Caco-2 (cell line): ENCODE results near the gene LRRC10B. TPM values are rescaled to one million over a fixed set of nuclear protein-coding genes. Genes with fewer than 3 reads are reported as not detected.

Experiments used
- BruUV-seq: library from RNA; stranded (reverse); fragments of 400-500 nt; replicated peaks from 2 replicates; lab custom pipeline; 2021; lab: Mats Ljungman, UMichigan
- CTCF ChIA-PET: fragments of 300-600 bp; sonication (Branson Sonifier 250); formaldehyde crosslinking; loops from one replicate; lab custom pipeline; 2022; ENCODE audit warnings: antibody characterized with exemption; lab: Charles Lee
- POLR2A ChIA-PET: fragments of 300-600 bp; sonication (Branson Sonifier 250); formaldehyde crosslinking; loops from one replicate; lab custom pipeline; 2022; ENCODE audit warnings: antibody characterized with exemption; lab: Charles Lee
- DNase-seq, 2 experiments: peaks; one replicate each; pipeline versions ENCODE4 v3.0.0 to v3.0.0-alpha.2; 2020 to 2022
- H3K27me3 ChIP-seq: replicated peaks from 2 replicates; pipeline ENCODE4 v1.6.0; 2011; ENCODE audit warnings: low read length; ENCODE audit not compliant: control insufficient read depth, insufficient read depth
- H3K36me3 ChIP-seq: 2 replicates; pipeline ENCODE4 v1.5.1; 2011; ENCODE audit warnings: low read length; ENCODE audit not compliant: control insufficient read depth, insufficient read depth
- H3K4me1 ChIP-seq: fragments of 250-450 bp; sonication (Bioruptor Pico); 2 replicates; pipeline ENCODE4 v1.5.1; 2020; ENCODE audit warnings: mild to moderate bottlenecking
- H3K4me3 ChIP-seq: 2 replicates; pipeline ENCODE4 v1.5.1; 2011; ENCODE audit warnings: low read depth, mild to moderate bottlenecking, control low read depth, low read length
- H3K9me3 ChIP-seq: fragments of 250-450 bp; sonication (Bioruptor Pico); 2 replicates; pipeline ENCODE4 v1.5.1; 2020; ENCODE audit warnings: mild to moderate bottlenecking, moderate library complexity
- H3K27ac Mint-ChIP-seq: one replicate; pipeline ENCODE4 v1.8.0; 2022; ENCODE audit warnings: mixed read lengths; ENCODE audit not compliant: unreplicated experiment
- H3K27me3 Mint-ChIP-seq: one replicate; pipeline ENCODE4 v1.8.0; 2022; ENCODE audit warnings: mixed read lengths; ENCODE audit not compliant: insufficient read depth, unreplicated experiment
- H3K36me3 Mint-ChIP-seq: one replicate; pipeline ENCODE4 v1.8.0; 2022; ENCODE audit warnings: mild to moderate bottlenecking, mixed read lengths; ENCODE audit not compliant: insufficient read depth, unreplicated experiment
- H3K4me1 Mint-ChIP-seq: one replicate; pipeline ENCODE4 v1.8.0; 2022; ENCODE audit warnings: low read depth, mixed read lengths; ENCODE audit not compliant: unreplicated experiment
- H3K4me3 Mint-ChIP-seq: one replicate; pipeline ENCODE4 v1.8.0; 2022; ENCODE audit warnings: mild to moderate bottlenecking, moderate library complexity, mixed read lengths; ENCODE audit not compliant: unreplicated experiment
- H3K9me3 Mint-ChIP-seq: one replicate; pipeline ENCODE4 v1.8.0; 2022; ENCODE audit warnings: mixed read lengths; ENCODE audit not compliant: unreplicated experiment
- CTCF ChIP-seq, 2 experiments: fragments of 200-600 bp in 1 of 2; IDR thresholded peaks; 1 replicate in 1 of 2; 2 replicates in 1 of 2; pipeline versions ENCODE4 v1.5.1 to v1.8.0; 2011 to 2022; ENCODE audit warnings: antibody characterized with exemption in 1 of 2, control low read depth in 1 of 2, inconsistent platforms in 1 of 2, low read depth in 1 of 2, low read length in 1 of 2, mild to moderate bottlenecking in 1 of 2, moderate library complexity in 1 of 2; ENCODE audit not compliant: insufficient read depth in 1 of 2, severe bottlenecking in 1 of 2, unreplicated experiment in 1 of 2
- intact Hi-C: fragments of 100-400 bp; cut with micrococcal nuclease; formaldehyde crosslinking; loops from one replicate; pipeline ENCODE4 v1.10.0; 2022; ENCODE audit not compliant: unreplicated experiment
- total RNA-seq: library from RNA; stranded (reverse); gene quantifications from 2 replicates; pipeline ENCODE4 v1.2.3, GENCODE V29; 2022

The LRRC10B gene
- total RNA-seq, 1 experiment from 2014 or later = 0.34 TPM

GRCh38 chr11:61488651-61489291 is 19.8 kb upstream of the LRRC10B start:
- H3K36me3 Mint-ChIP-seq = no peaks in the 10 kb centered on the region
- H3K36me3 ChIP-seq = no peaks in the 10 kb centered on the region
- no peaks in the 10 kb centered on the region for H3K9me3 ChIP-seq
- H3K27ac Mint-ChIP-seq = peak overlapping the region; percentile 29
- DNase-seq = peak; percentile 75 to 80
- intact Hi-C loops = no loop called here
- H3K4me3 ChIP-seq = no peak overlapping the region
- no peak for TF ChIP-seq CTCF (IDR thresholded peaks at IDR 0.05; ENCODE audit: insufficient read depth in 1 of 2, low read depth in 1 of 2, low read length in 1 of 2, severe bottlenecking in 1 of 2, unreplicated experiment in 1 of 2)
- ChIA-PET POLR2A (no interaction called here), CTCF (interaction anchor here (0.6 to 2.1 kb wide), 9 partner anchors 10 to 178 kb away, joined by 4 to 13 read pairs (median 5); no protein-coding TSS in a partner anchor)
- peak overlapping the region; percentile 61 for H3K4me3 Mint-ChIP-seq
- peaks cover 16% of the 10 kb centered on the region for H3K4me1 ChIP-seq
- H3K9me3 Mint-ChIP-seq = no peaks in the 10 kb centered on the region
- BruUV-seq = no TSS peak
- peaks cover 24% of the 10 kb centered on the region for H3K4me1 Mint-ChIP-seq
- no peaks in the 10 kb centered on the region for H3K27me3 Mint-ChIP-seq
- no peaks in the 10 kb centered on the region for H3K27me3 ChIP-seq

- Histone ChIP-seq H3K9me3 (no peaks in the 10 kb centered on the region), H3K27me3 (no peaks in the 10 kb centered on the region), H3K4me3 (no peak overlapping the region), H3K36me3 (no peaks in the 10 kb centered on the region), H3K4me1 (peaks cover 16% of the 10 kb centered on the region)
- BruUV-seq = no TSS peak
- no peaks in the 10 kb centered on the region for H3K27me3 Mint-ChIP-seq
- TF ChIP-seq CTCF (IDR thresholded peaks at IDR 0.05; ENCODE audit: insufficient read depth in 1 of 2, low read depth in 1 of 2, low read length in 1 of 2, severe bottlenecking in 1 of 2, unreplicated experiment in 1 of 2) = no peak
- ChIA-PET CTCF (interaction anchor here (0.5 to 2.1 kb wide), 3 partner anchors 42 to 87 kb away, joined by 4 to 8 read pairs (median 8); no protein-coding TSS in a partner anchor), POLR2A (no interaction called here)
- H3K4me3 Mint-ChIP-seq = no peak overlapping the region
- no peaks in the 10 kb centered on the region for H3K36me3 Mint-ChIP-seq
- intact Hi-C loops = no loop called here
- H3K4me1 Mint-ChIP-seq = peaks cover 21% of the 10 kb centered on the region
- DNase-seq = peak in 1 of 2 experiments; percentile 68
- no peaks in the 10 kb centered on the region for H3K9me3 Mint-ChIP-seq
- no peak overlapping the region for H3K27ac Mint-ChIP-seq
These were observed 18.5 kb upstream of the LRRC10B start for GRCh38 chr11:61489833-61490721.

GRCh38 chr11:61491736-61492395 is 16.7 kb upstream of the LRRC10B start:
- H3K4me1 ChIP-seq = peaks cover 16% of the 10 kb centered on the region

More at GRCh38 chr11:61491736-61492395, 16.7 kb upstream of the LRRC10B start:
- H3K27ac Mint-ChIP-seq = no peak overlapping the region
- H3K9me3 Mint-ChIP-seq = no peaks in the 10 kb centered on the region
- Histone ChIP-seq H3K4me3 (no peak overlapping the region), H3K36me3 (no peaks in the 10 kb centered on the region), H3K9me3 (no peaks in the 10 kb centered on the region), H3K27me3 (no peaks in the 10 kb centered on the region)
- H3K36me3 Mint-ChIP-seq = no peaks in the 10 kb centered on the region
- ChIA-PET CTCF (no interaction called here), POLR2A (no interaction called here)
- no peaks in the 10 kb centered on the region for H3K27me3 Mint-ChIP-seq
- H3K4me3 Mint-ChIP-seq = no peak overlapping the region
- peaks cover 21% of the 10 kb centered on the region for H3K4me1 Mint-ChIP-seq
- intact Hi-C loops = no loop called here
- no TSS peak for BruUV-seq
- TF ChIP-seq CTCF (IDR thresholded peaks at IDR 0.05; ENCODE audit: insufficient read depth in 1 of 2, low read depth in 1 of 2, low read length in 1 of 2, severe bottlenecking in 1 of 2, unreplicated experiment in 1 of 2) = no peak
- no peak for DNase-seq
